ENCODE results near the gene CLBA1. TPM values are rescaled to one million over a fixed set of nuclear protein-coding genes. Genes with fewer than 3 reads are reported as not detected.
A peak's percentile ranks its signal among the peaks of the same experiment; 100 is the strongest.

CLBA1 gene
- total RNA-seq (1 to 10 TPM; 1.2 to 3.4 (median 2.7) TPM), total RNA-seq (2.8 to 14.5 (median 6.1) reads per million in 29 experiments)
- 1.7 TPM for total RNA-seq (2013)

GRCh38 chr14:104985675-104986486 lies at the start of gene CLBA1:
TSS of gene CLBA1 (plus strand) at chr14:104985788. CDS start at chr14:104986432, 644 bp downstream.
- DNase-seq (peak; percentile 73 to 96 (median 84)), ATAC-seq (replicated peaks in 1 of 4) (peak; percentile 94 to 98 (median 97))
- Mint-ChIP-seq H3K9me3 (no peaks in the 10 kb centered on the region), H3K4me3 (peak within 1 kb of the TSS; percentile 71 to 76 (median 72)), H3K27ac (no peak within 1 kb of the TSS), H3K36me3 (no peaks in the 10 kb centered on the region), H3K27me3 (peaks cover 3% of the 10 kb centered on the region in 2 donors), H3K4me1 (peaks cover 4 to 10% (median 6%) of the 10 kb centered on the region in 3 donors)
- Histone ChIP-seq H3K4me1 (ENCODE audit: control insufficient read depth in 1 of 2, extremely low read depth in 1 of 2, insufficient read depth in 2 of 2, low read length in 2 of 2) (peaks cover 0 to 13% of the 10 kb centered on the region in 2 experiments), H3K9me3 (no peaks in the 10 kb centered on the region), H3K36me3 (ENCODE audit: control insufficient read depth in 2 of 2, extremely low read depth in 1 of 2, insufficient read depth in 1 of 2, low read length in 1 of 2) (no peaks in the 10 kb centered on the region), H3K27me3 (replicated peaks in 1 of 2; ENCODE audit: control insufficient read depth in 2 of 2, extremely low read depth in 1 of 2, insufficient read depth in 2 of 2, low read length in 1 of 2) (peaks cover 0 to 29% of the 10 kb centered on the region in 2 experiments), H3K4me3 (ENCODE audit: control insufficient read depth in 1 of 2, extremely low read depth in 1 of 2, low read length in 1 of 2) (peak within 1 kb of the TSS; percentile 45 to 68), H3K27ac (ENCODE audit: low read length) (no peak within 1 kb of the TSS)
- ChIA-PET CTCF (interaction anchor here (0.6 to 1.2 kb wide), 4 partner anchors 35 to 504 kb away, joined by 3 to 6 read pairs (median 6); partner anchors contain the start of genes CDCA4 (in 1 of the 2) and GPR132 (in 1 of the 2)), POLR2A (interaction anchor here (0.6 to 0.9 kb wide), 4 partner anchors 13 to 80 kb away, joined by 3 to 4 read pairs (median 4); no protein-coding TSS in a partner anchor)
- WGBS (ENCODE audit: insufficient coverage), result 3% methylated on average over 76 of the region's 77 CpGs

- H3K4me3 Mint-ChIP-seq, result no peak overlapping the region
- ChIA-PET POLR2A (no interaction called here), CTCF (no interaction called here)
- H3K9me3 Mint-ChIP-seq, result no peaks in the 10 kb centered on the region
- ATAC-seq (replicated peaks in 1 of 4) (no peak), DNase-seq (peak in 1 of 35 experiments; percentile 3)
- Histone ChIP-seq H3K36me3 (ENCODE audit: control insufficient read depth in 2 of 2, extremely low read depth in 1 of 2, insufficient read depth in 1 of 2, low read length in 1 of 2) (no peaks in the 10 kb centered on the region), H3K4me3 (ENCODE audit: control insufficient read depth in 1 of 2, extremely low read depth in 1 of 2, low read length in 1 of 2) (no peak overlapping the region), H3K9me3 (no peaks in the 10 kb centered on the region), H3K4me1 (ENCODE audit: control insufficient read depth in 1 of 2, extremely low read depth in 1 of 2, insufficient read depth in 2 of 2, low read length in 2 of 2) (peaks cover 0 to 13% of the 10 kb centered on the region in 2 experiments), H3K27ac (ENCODE audit: low read length) (no peak overlapping the region), H3K27me3 (replicated peaks in 1 of 2; ENCODE audit: control insufficient read depth in 2 of 2, extremely low read depth in 1 of 2, insufficient read depth in 2 of 2, low read length in 1 of 2) (peaks cover 0 to 51% of the 10 kb centered on the region in 2 experiments)
- no CpG with 5 or more reads among the region's 2 CpGs for WGBS (ENCODE audit: insufficient coverage)
- no peaks in the 10 kb centered on the region for H3K36me3 Mint-ChIP-seq
- H3K27me3 Mint-ChIP-seq, result peaks cover 3 to 11% of the 10 kb centered on the region in 2 donors
- H3K4me1 Mint-ChIP-seq, result peaks cover 0 to 6% (median 0%) of the 10 kb centered on the region in 3 donors
- H3K27ac Mint-ChIP-seq, result no peak overlapping the region
These were observed 49.6 kb upstream of the CLBA1 start for GRCh38 chr14:104935955-104936354.

GRCh38 chr14:104936361-104937155 lies 49.0 kb upstream of the CLBA1 start:
- WGBS (ENCODE audit: insufficient coverage), result 90% methylated on average over 2 of the region's 10 CpGs
- H3K27ac ChIP-seq (ENCODE audit: low read length), result no peak overlapping the region
- H3K4me1 ChIP-seq (ENCODE audit: control insufficient read depth in 1 of 2, extremely low read depth in 1 of 2, insufficient read depth in 2 of 2, low read length in 2 of 2), result peaks cover 0 to 13% of the 10 kb centered on the region in 2 experiments
- no peak overlapping the region for H3K4me3 ChIP-seq (ENCODE audit: control insufficient read depth in 1 of 2, extremely low read depth in 1 of 2, low read length in 1 of 2)
- H3K9me3 ChIP-seq, result no peaks in the 10 kb centered on the region
- DNase-seq (no peak), ATAC-seq (replicated peaks in 1 of 4) (no peak)
- Mint-ChIP-seq H3K4me1 (peaks cover 0 to 6% (median 0%) of the 10 kb centered on the region in 3 donors), H3K27me3 (peaks cover 3 to 11% of the 10 kb centered on the region in 2 donors), H3K9me3 (no peaks in the 10 kb centered on the region), H3K27ac (no peak overlapping the region), H3K4me3 (no peak overlapping the region), H3K36me3 (no peaks in the 10 kb centered on the region)
- H3K27me3 ChIP-seq (replicated peaks in 1 of 2; ENCODE audit: control insufficient read depth in 2 of 2, extremely low read depth in 1 of 2, insufficient read depth in 2 of 2, low read length in 1 of 2), result peaks cover 0 to 53% of the 10 kb centered on the region in 2 experiments
- ChIA-PET CTCF (no interaction called here), POLR2A (no interaction called here)
- no peaks in the 10 kb centered on the region for H3K36me3 ChIP-seq (ENCODE audit: control insufficient read depth in 2 of 2, extremely low read depth in 1 of 2, insufficient read depth in 1 of 2, low read length in 1 of 2)

- ChIA-PET CTCF (no interaction called here), POLR2A (no interaction called here)
- H3K36me3 ChIP-seq (ENCODE audit: control insufficient read depth in 2 of 2, extremely low read depth in 1 of 2, insufficient read depth in 1 of 2, low read length in 1 of 2), result no peaks in the 10 kb centered on the region
- H3K27me3 Mint-ChIP-seq, result peaks cover 3 to 11% of the 10 kb centered on the region in 2 donors
- no peaks in the 10 kb centered on the region for H3K36me3 Mint-ChIP-seq
- ATAC-seq (replicated peaks in 1 of 4), result no peak
- H3K27me3 ChIP-seq (replicated peaks in 1 of 2; ENCODE audit: control insufficient read depth in 2 of 2, extremely low read depth in 1 of 2, insufficient read depth in 2 of 2, low read length in 1 of 2), result peaks cover 0 to 59% of the 10 kb centered on the region in 2 experiments
- no peak overlapping the region for H3K4me3 ChIP-seq (ENCODE audit: control insufficient read depth in 1 of 2, extremely low read depth in 1 of 2, low read length in 1 of 2)
- DNase-seq, result no peak
- peaks cover 0 to 13% of the 10 kb centered on the region in 2 experiments for H3K4me1 ChIP-seq (ENCODE audit: control insufficient read depth in 1 of 2, extremely low read depth in 1 of 2, insufficient read depth in 2 of 2, low read length in 2 of 2)
- H3K4me3 Mint-ChIP-seq, result no peak overlapping the region
- whole genome bisulfite sequencing (ENCODE audit: insufficient coverage), result 60% methylated on average over 4 of the region's 4 CpGs
- H3K4me1 Mint-ChIP-seq, result peaks cover 0 to 6% (median 0%) of the 10 kb centered on the region in 3 donors
- no peaks in the 10 kb centered on the region for H3K9me3 ChIP-seq
- no peak overlapping the region for H3K27ac ChIP-seq (ENCODE audit: low read length)
- H3K9me3 Mint-ChIP-seq, result no peaks in the 10 kb centered on the region
- H3K27ac Mint-ChIP-seq, result no peak overlapping the region
These were observed 48.4 kb upstream of the CLBA1 start for GRCh38 chr14:104937161-104937560.

GRCh38 chr14:104937694-104938365 lies 47.8 kb upstream of the CLBA1 start:
- peaks cover 0 to 57% of the 10 kb centered on the region in 2 experiments for H3K27me3 ChIP-seq (replicated peaks in 1 of 2; ENCODE audit: control insufficient read depth in 2 of 2, extremely low read depth in 1 of 2, insufficient read depth in 2 of 2, low read length in 1 of 2)
- H3K36me3 Mint-ChIP-seq, result no peaks in the 10 kb centered on the region
- POLR2A ChIA-PET, result no interaction called here
- ATAC-seq (replicated peaks in 1 of 4) (no peak), DNase-seq (peak in 1 of 35 experiments; percentile 5)
- peaks cover 3 to 11% of the 10 kb centered on the region in 2 donors for H3K27me3 Mint-ChIP-seq
- H3K27ac Mint-ChIP-seq, result no peak overlapping the region
- no peaks in the 10 kb centered on the region for H3K9me3 Mint-ChIP-seq
- CTCF ChIA-PET, result no interaction called here
- H3K27ac ChIP-seq (ENCODE audit: low read length), result no peak overlapping the region
- WGBS (ENCODE audit: insufficient coverage), result 87% methylated on average over 4 of the region's 11 CpGs
- peaks cover 0 to 6% (median 0%) of the 10 kb centered on the region in 3 donors for H3K4me1 Mint-ChIP-seq
- H3K36me3 ChIP-seq (ENCODE audit: control insufficient read depth in 2 of 2, extremely low read depth in 1 of 2, insufficient read depth in 1 of 2, low read length in 1 of 2), result no peaks in the 10 kb centered on the region
- peaks cover 0 to 9% of the 10 kb centered on the region in 2 experiments for H3K4me1 ChIP-seq (ENCODE audit: control insufficient read depth in 1 of 2, extremely low read depth in 1 of 2, insufficient read depth in 2 of 2, low read length in 2 of 2)
- H3K4me3 ChIP-seq (ENCODE audit: control insufficient read depth in 1 of 2, extremely low read depth in 1 of 2, low read length in 1 of 2), result no peak overlapping the region
- H3K9me3 ChIP-seq, result no peaks in the 10 kb centered on the region
- no peak overlapping the region for H3K4me3 Mint-ChIP-seq

- 60% methylated on average over 2 of the region's 2 CpGs for WGBS (ENCODE audit: insufficient coverage)
- POLR2A ChIA-PET, result no interaction called here
- Mint-ChIP-seq H3K9me3 (no peaks in the 10 kb centered on the region), H3K27ac (no peak overlapping the region), H3K4me3 (no peak overlapping the region), H3K36me3 (no peaks in the 10 kb centered on the region), H3K27me3 (peaks cover 3 to 11% of the 10 kb centered on the region in 2 donors), H3K4me1 (peaks cover 0 to 6% (median 0%) of the 10 kb centered on the region in 3 donors)
- H3K27ac ChIP-seq (ENCODE audit: low read length), result no peak overlapping the region
- no peak for ATAC-seq (replicated peaks in 1 of 4)
- DNase-seq, result no peak
- no peak overlapping the region for H3K4me3 ChIP-seq (ENCODE audit: control insufficient read depth in 1 of 2, extremely low read depth in 1 of 2, low read length in 1 of 2)
- H3K36me3 ChIP-seq (ENCODE audit: control insufficient read depth in 2 of 2, extremely low read depth in 1 of 2, insufficient read depth in 1 of 2, low read length in 1 of 2), result no peaks in the 10 kb centered on the region
- CTCF ChIA-PET, result no interaction called here
- H3K9me3 ChIP-seq, result no peaks in the 10 kb centered on the region
- H3K4me1 ChIP-seq (ENCODE audit: control insufficient read depth in 1 of 2, extremely low read depth in 1 of 2, insufficient read depth in 2 of 2, low read length in 2 of 2), result peaks cover 0 to 6% of the 10 kb centered on the region in 2 experiments
- peaks cover 0 to 57% of the 10 kb centered on the region in 2 experiments for H3K27me3 ChIP-seq (replicated peaks in 1 of 2; ENCODE audit: control insufficient read depth in 2 of 2, extremely low read depth in 1 of 2, insufficient read depth in 2 of 2, low read length in 1 of 2)
These were observed 47.2 kb upstream of the CLBA1 start for GRCh38 chr14:104938436-104938835.
